DND-41 (cell line): ENCODE results near the gene EXOSC10.
A peak's percentile ranks its signal among the peaks of the same experiment; 100 is the strongest.

Experiments used
- ATAC-seq: fragments of 200-7000 bp; cut with Tn5 transposase; 3 replicates; pipeline ENCODE4 v1.9.1; 2021; ENCODE audit warnings: low read depth; ENCODE audit not compliant: insufficient read depth
- DNase-seq: peaks from one replicate; pipeline ENCODE4 v3.0.0-alpha.2; 2020
- H2AFZ ChIP-seq: 2 replicates; pipeline ENCODE4 v1.6.0; 2012; ENCODE audit warnings: low read depth, low read length
- H3K27ac ChIP-seq: 2 replicates; pipeline ENCODE4 v1.5.1; 2012; ENCODE audit warnings: low read length, inconsistent platforms
- H3K27me3 ChIP-seq: fragments of 200-600 bp; sonication (generic); 2 replicates; pipeline ENCODE4 v1.6.0; 2012; ENCODE audit warnings: low read length, mild to moderate bottlenecking, inconsistent platforms; ENCODE audit not compliant: insufficient read depth, poor library complexity
- H3K36me3 ChIP-seq: 2 replicates; pipeline ENCODE4 v1.5.1; 2012; ENCODE audit warnings: low read length, inconsistent platforms; ENCODE audit not compliant: insufficient read depth
- H3K4me1 ChIP-seq: 2 replicates; pipeline ENCODE4 v1.5.1; 2012; ENCODE audit warnings: mild to moderate bottlenecking, low read length; ENCODE audit not compliant: insufficient read depth
- H3K4me2 ChIP-seq: 2 replicates; pipeline ENCODE4 v1.6.0; 2012; ENCODE audit warnings: mild to moderate bottlenecking, moderate library complexity, low read length, inconsistent platforms; ENCODE audit not compliant: insufficient read depth
- H3K4me3 ChIP-seq, 2 experiments: fragments of 200-600 bp in 1 of 2; shearing (Covaris generic) in 1 of 2; 2 replicates each; pipeline ENCODE4 v1.5.1; 2012 to 2016; ENCODE audit warnings: inconsistent platforms in 2 of 2, low read length in 2 of 2, mild to moderate bottlenecking in 2 of 2, low read depth in 1 of 2, moderate library complexity in 1 of 2
- H3K79me2 ChIP-seq: 2 replicates; pipeline ENCODE4 v1.6.0; 2012; ENCODE audit warnings: low read length, inconsistent platforms; ENCODE audit not compliant: insufficient read depth
- H3K9ac ChIP-seq: 2 replicates; pipeline ENCODE4 v1.6.0; 2012; ENCODE audit warnings: low read depth, mild to moderate bottlenecking, inconsistent platforms, low read length, moderate library complexity
- H3K9me3 ChIP-seq: 2 replicates; pipeline ENCODE4 v1.5.1; 2012; ENCODE audit warnings: low read length, moderate library complexity, mild to moderate bottlenecking, inconsistent platforms; ENCODE audit not compliant: insufficient read depth, severe bottlenecking
- H4K20me1 ChIP-seq: 2 replicates; pipeline ENCODE4 v1.6.0; 2012; ENCODE audit warnings: low read length; ENCODE audit not compliant: insufficient read depth
- CTCF ChIP-seq: IDR thresholded peaks from 2 replicates; pipeline ENCODE4 v1.5.1; 2012; ENCODE audit warnings: borderline replicate concordance, low read length, moderate library complexity, mild to moderate bottlenecking; ENCODE audit not compliant: poor library complexity, severe bottlenecking; ENCODE audit errors: extremely low read depth
- EZH2 ChIP-seq: IDR thresholded peaks from 3 replicates; pipeline ENCODE4 v1.6.1; 2012; ENCODE audit warnings: borderline replicate concordance, low read depth, mild to moderate bottlenecking, moderate library complexity, low read length, inconsistent platforms; ENCODE audit not compliant: severe bottlenecking

The EXOSC10 gene

GRCh38 chr1:11134251-11134897 is 34.7 kb upstream of the EXOSC10 start:
- Histone ChIP-seq H3K79me2 (no peaks in the 10 kb centered on the region), H3K4me3 (no peak overlapping the region), H4K20me1 (no peaks in the 10 kb centered on the region), H3K27ac (no peak overlapping the region), H3K36me3 (peaks cover 84% of the 10 kb centered on the region), H3K9ac (no peak overlapping the region), H3K4me1 (no peaks in the 10 kb centered on the region), H3K27me3 (no peaks in the 10 kb centered on the region), H3K9me3 (no peaks in the 10 kb centered on the region), H3K4me2 (no peak overlapping the region), H2AFZ (no peak overlapping the region)
- ATAC-seq (no peak), DNase-seq (no peak)
- TF ChIP-seq CTCF (no peak), EZH2 (no peak)

- no peak overlapping the region for H3K27ac ChIP-seq
- no peaks in the 10 kb centered on the region for H3K27me3 ChIP-seq
- no peak overlapping the region for H3K4me2 ChIP-seq
- no peak overlapping the region for H3K4me3 ChIP-seq
- H3K9me3 ChIP-seq, result no peaks in the 10 kb centered on the region
- no peak for DNase-seq
- H2AFZ ChIP-seq, result no peak overlapping the region
- H3K79me2 ChIP-seq, result no peaks in the 10 kb centered on the region
- H4K20me1 ChIP-seq, result no peaks in the 10 kb centered on the region
- ATAC-seq, result peak; percentile 42; the same call in 2 of the 3 replicates
- H3K4me1 ChIP-seq, result no peaks in the 10 kb centered on the region
- no peak overlapping the region for H3K9ac ChIP-seq
- TF ChIP-seq EZH2, result no peak
- no peak for TF ChIP-seq CTCF
- peaks cover 84% of the 10 kb centered on the region for H3K36me3 ChIP-seq
These were observed 33.1 kb upstream of the EXOSC10 start for GRCh38 chr1:11132563-11133293.

- H3K9ac ChIP-seq, result no peak overlapping the region
- H3K4me2 ChIP-seq, result no peak overlapping the region
- no peak overlapping the region for H3K27ac ChIP-seq
- H3K4me1 ChIP-seq, result no peaks in the 10 kb centered on the region
- H3K27me3 ChIP-seq, result no peaks in the 10 kb centered on the region
- no peak overlapping the region for H3K4me3 ChIP-seq
- no peak overlapping the region for H2AFZ ChIP-seq
- H4K20me1 ChIP-seq, result no peaks in the 10 kb centered on the region
- H3K9me3 ChIP-seq, result no peaks in the 10 kb centered on the region
- ATAC-seq (no peak), DNase-seq (no peak)
- no peaks in the 10 kb centered on the region for H3K79me2 ChIP-seq
- no peak for TF ChIP-seq EZH2
- TF ChIP-seq CTCF, result no peak
- H3K36me3 ChIP-seq, result peaks cover 84% of the 10 kb centered on the region
These were observed 32.1 kb upstream of the EXOSC10 start for GRCh38 chr1:11131816-11132215.
